GM23338 (cell line): ENCODE data around the gene NUP62CL.

Experiments
- CTCF ChIP-seq, 2 experiments: fragments of 200-600 bp in 1 of 2; sonication (generic) in 1 of 2; conservative IDR thresholded peaks; 2 replicates each; pipeline versions ENCODE4 v1.5.1 to v1.6.1; 2016 to 2017; ENCODE audit warnings: antibody characterized with exemption in 2 of 2, low read depth in 2 of 2, mild to moderate bottlenecking in 2 of 2, moderate library complexity in 1 of 2
- EZH2phosphoT487 ChIP-seq: fragments of 200-600 bp; sonication (generic); IDR thresholded peaks from one replicate; pipeline ENCODE4 v1.8.1; 2018; ENCODE audit warnings: antibody characterized with exemption; ENCODE audit not compliant: unreplicated experiment
- JUNB ChIP-seq: IDR thresholded peaks from one replicate; pipeline ENCODE4 v1.6.1; 2016; ENCODE audit warnings: antibody characterized with exemption; ENCODE audit not compliant: unreplicated experiment
- POLR2AphosphoS5 ChIP-seq: IDR thresholded peaks from 2 replicates; pipeline ENCODE4 v1.6.1; 2016; ENCODE audit warnings: antibody characterized with exemption, low read depth

GRCh38 chrX:107206697-107207065 lies 448 bp upstream of the NUP62CL start:
- TF ChIP-seq CTCF (conservative IDR thresholded peaks at IDR 0.05; ENCODE audit: low read depth in 2 of 2) (no peak), JUNB (no peak), POLR2AphosphoS5 (no peak), EZH2phosphoT487 (no peak)
